NB4 (cell line): ENCODE results near the gene ARHGAP12.

Experiments used
- MYC ChIP-seq: IDR thresholded peaks from 2 replicates; pipeline ENCODE4 v1.6.1; 2011; ENCODE audit warnings: low read depth, low read length
- POLR2A ChIP-seq: IDR thresholded peaks from 2 replicates; pipeline ENCODE4 v1.6.1; 2011; ENCODE audit warnings: mild to moderate bottlenecking; ENCODE audit not compliant: insufficient read length; ENCODE audit errors: extremely low read depth
- TF ChIP-seq, protein P1 (sequence below): IDR thresholded peaks from 2 replicates; pipeline ENCODE4 v1.6.1; 2011; ENCODE audit warnings: low read depth, low read length

DNA sequence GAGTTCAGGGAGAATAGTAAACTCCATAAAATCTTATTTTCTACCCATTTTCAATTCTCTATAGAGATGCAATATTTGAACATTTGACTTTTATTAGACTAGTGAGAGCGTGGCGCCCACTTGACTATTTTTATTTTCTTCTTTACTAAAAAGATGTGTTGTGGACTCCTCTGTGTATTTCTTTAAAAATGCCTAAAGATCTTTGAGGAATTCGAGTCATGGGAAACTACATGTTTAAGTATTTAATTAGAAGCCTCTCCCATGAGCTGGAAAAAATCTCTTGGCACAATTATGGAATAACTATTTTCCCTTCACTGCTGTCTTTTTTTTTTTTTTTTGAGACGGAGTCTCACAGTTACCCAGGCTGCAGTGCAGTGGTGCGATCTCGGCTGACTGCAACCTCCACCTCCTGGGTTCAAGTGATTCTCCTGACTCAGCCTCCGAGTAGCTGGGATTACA lies 124.2 kb downstream of the ARHGAP12 start:
- TF ChIP-seq, protein P1, sequence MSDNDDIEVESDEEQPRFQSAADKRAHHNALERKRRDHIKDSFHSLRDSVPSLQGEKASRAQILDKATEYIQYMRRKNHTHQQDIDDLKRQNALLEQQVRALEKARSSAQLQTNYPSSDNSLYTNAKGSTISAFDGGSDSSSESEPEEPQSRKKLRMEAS, result no peak
- no peak for TF ChIP-seq POLR2A
- TF ChIP-seq MYC, result no peak
